Measurements from ENCODE around the gene FN3K.

The FN3K gene

GRCh38 chr17:82775001-82775823, 39.8 kb downstream of the FN3K start (continued):
- TF ChIP-seq, protein P1, sequence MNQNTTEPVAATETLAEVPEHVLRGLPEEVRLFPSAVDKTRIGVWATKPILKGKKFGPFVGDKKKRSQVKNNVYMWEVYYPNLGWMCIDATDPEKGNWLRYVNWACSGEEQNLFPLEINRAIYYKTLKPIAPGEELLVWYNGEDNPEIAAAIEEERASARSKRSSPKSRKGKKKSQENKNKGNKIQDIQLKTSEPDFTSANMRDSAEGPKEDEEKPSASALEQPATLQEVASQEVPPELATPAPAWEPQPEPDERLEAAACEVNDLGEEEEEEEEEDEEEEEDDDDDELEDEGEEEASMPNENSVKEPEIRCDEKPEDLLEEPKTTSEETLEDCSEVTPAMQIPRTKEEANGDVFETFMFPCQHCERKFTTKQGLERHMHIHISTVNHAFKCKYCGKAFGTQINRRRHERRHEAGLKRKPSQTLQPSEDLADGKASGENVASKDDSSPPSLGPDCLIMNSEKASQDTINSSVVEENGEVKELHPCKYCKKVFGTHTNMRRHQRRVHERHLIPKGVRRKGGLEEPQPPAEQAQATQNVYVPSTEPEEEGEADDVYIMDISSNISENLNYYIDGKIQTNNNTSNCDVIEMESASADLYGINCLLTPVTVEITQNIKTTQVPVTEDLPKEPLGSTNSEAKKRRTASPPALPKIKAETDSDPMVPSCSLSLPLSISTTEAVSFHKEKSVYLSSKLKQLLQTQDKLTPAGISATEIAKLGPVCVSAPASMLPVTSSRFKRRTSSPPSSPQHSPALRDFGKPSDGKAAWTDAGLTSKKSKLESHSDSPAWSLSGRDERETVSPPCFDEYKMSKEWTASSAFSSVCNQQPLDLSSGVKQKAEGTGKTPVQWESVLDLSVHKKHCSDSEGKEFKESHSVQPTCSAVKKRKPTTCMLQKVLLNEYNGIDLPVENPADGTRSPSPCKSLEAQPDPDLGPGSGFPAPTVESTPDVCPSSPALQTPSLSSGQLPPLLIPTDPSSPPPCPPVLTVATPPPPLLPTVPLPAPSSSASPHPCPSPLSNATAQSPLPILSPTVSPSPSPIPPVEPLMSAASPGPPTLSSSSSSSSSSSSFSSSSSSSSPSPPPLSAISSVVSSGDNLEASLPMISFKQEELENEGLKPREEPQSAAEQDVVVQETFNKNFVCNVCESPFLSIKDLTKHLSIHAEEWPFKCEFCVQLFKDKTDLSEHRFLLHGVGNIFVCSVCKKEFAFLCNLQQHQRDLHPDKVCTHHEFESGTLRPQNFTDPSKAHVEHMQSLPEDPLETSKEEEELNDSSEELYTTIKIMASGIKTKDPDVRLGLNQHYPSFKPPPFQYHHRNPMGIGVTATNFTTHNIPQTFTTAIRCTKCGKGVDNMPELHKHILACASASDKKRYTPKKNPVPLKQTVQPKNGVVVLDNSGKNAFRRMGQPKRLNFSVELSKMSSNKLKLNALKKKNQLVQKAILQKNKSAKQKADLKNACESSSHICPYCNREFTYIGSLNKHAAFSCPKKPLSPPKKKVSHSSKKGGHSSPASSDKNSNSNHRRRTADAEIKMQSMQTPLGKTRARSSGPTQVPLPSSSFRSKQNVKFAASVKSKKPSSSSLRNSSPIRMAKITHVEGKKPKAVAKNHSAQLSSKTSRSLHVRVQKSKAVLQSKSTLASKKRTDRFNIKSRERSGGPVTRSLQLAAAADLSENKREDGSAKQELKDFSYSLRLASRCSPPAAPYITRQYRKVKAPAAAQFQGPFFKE (tag by site-specific recombination; IDR thresholded peaks at IDR 0.05; ENCODE audit: borderline replicate concordance): no peak
- TF ChIP-seq ZFP69B (tag by site-specific recombination; IDR thresholded peaks at IDR 0.05) (no peak), ZBTB21 (tag by site-specific recombination; IDR thresholded peaks at IDR 0.05) (no peak), ZNF571 (tag by site-specific recombination; IDR thresholded peaks at IDR 0.05) (no peak), ZNF423 (tag by site-specific recombination; IDR thresholded peaks at IDR 0.05) (no peak), ZNF654 (tag by site-specific recombination; IDR thresholded peaks at IDR 0.05; ENCODE audit: low read depth) (peak; percentile 52), IKZF3 (tag by site-specific recombination; IDR thresholded peaks at IDR 0.05) (peak; percentile 79; the same call in 1 of the 2 replicates), ZNF19 (tag by site-specific recombination; IDR thresholded peaks at IDR 0.05; ENCODE audit: low read depth) (no peak), ZNF707 (tag by site-specific recombination; IDR thresholded peaks at IDR 0.05) (no peak), CTCF (tag by site-specific recombination; IDR thresholded peaks at IDR 0.05) (peak; percentile 69), ZNF600 (tag by site-specific recombination; IDR thresholded peaks at IDR 0.05) (0 out of 2 replicates have a peak, but pooled peaks have one; percentile 17), ZNF548 (tag by site-specific recombination; IDR thresholded peaks at IDR 0.05) (no peak)
- TF ChIP-seq, protein P2, sequence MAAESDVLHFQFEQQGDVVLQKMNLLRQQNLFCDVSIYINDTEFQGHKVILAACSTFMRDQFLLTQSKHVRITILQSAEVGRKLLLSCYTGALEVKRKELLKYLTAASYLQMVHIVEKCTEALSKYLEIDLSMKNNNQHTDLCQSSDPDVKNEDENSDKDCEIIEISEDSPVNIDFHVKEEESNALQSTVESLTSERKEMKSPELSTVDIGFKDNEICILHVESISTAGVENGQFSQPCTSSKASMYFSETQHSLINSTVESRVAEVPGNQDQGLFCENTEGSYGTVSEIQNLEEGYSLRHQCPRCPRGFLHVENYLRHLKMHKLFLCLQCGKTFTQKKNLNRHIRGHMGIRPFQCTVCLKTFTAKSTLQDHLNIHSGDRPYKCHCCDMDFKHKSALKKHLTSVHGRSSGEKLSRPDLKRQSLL (tag by site-specific recombination; IDR thresholded peaks at IDR 0.05): no peak

GRCh38 chr17:82776454-82776853, 41.0 kb downstream of the FN3K start:
- ChIA-PET CTCF (interaction anchor here (0.6 to 2.6 kb wide), 4 partner anchors 10 to 354 kb away, joined by 3 to 19 read pairs (median 6); no protein-coding TSS in a partner anchor), POLR2A (no interaction called here)
- no peaks in the 10 kb centered on the region for H3K4me1 ChIP-seq (ENCODE audit: control insufficient read depth, insufficient read depth, low read length)
- H3K36me3 ChIP-seq (ENCODE audit: control insufficient read depth in 2 of 2, insufficient read depth in 1 of 2, low read length in 2 of 2): peaks cover 8 to 36% of the 10 kb centered on the region in 2 experiments; a peak in 2 of 3 replicates
- no peak overlapping the region for H3K27ac ChIP-seq (ENCODE audit: extremely low read depth, low read depth, low read length)
- H3K9me3 ChIP-seq (ENCODE audit: control insufficient read depth, insufficient read depth, low read depth, low read length): no peaks in the 10 kb centered on the region
- H3K4me3 ChIP-seq (ENCODE audit: low read depth, low read length): no peak overlapping the region
- no peak for TF ChIP-seq KLF1 (tag by site-specific recombination; IDR thresholded peaks at IDR 0.05)
- TF ChIP-seq ZNF544 (tag by site-specific recombination; IDR thresholded peaks at IDR 0.05): no peak
- no peak for TF ChIP-seq SCRT1 (tag by site-specific recombination; IDR thresholded peaks at IDR 0.05; ENCODE audit: borderline replicate concordance)
- TF ChIP-seq ZNF157 (tag by site-specific recombination; IDR thresholded peaks at IDR 0.05): no peak
- TF ChIP-seq, protein P3, sequence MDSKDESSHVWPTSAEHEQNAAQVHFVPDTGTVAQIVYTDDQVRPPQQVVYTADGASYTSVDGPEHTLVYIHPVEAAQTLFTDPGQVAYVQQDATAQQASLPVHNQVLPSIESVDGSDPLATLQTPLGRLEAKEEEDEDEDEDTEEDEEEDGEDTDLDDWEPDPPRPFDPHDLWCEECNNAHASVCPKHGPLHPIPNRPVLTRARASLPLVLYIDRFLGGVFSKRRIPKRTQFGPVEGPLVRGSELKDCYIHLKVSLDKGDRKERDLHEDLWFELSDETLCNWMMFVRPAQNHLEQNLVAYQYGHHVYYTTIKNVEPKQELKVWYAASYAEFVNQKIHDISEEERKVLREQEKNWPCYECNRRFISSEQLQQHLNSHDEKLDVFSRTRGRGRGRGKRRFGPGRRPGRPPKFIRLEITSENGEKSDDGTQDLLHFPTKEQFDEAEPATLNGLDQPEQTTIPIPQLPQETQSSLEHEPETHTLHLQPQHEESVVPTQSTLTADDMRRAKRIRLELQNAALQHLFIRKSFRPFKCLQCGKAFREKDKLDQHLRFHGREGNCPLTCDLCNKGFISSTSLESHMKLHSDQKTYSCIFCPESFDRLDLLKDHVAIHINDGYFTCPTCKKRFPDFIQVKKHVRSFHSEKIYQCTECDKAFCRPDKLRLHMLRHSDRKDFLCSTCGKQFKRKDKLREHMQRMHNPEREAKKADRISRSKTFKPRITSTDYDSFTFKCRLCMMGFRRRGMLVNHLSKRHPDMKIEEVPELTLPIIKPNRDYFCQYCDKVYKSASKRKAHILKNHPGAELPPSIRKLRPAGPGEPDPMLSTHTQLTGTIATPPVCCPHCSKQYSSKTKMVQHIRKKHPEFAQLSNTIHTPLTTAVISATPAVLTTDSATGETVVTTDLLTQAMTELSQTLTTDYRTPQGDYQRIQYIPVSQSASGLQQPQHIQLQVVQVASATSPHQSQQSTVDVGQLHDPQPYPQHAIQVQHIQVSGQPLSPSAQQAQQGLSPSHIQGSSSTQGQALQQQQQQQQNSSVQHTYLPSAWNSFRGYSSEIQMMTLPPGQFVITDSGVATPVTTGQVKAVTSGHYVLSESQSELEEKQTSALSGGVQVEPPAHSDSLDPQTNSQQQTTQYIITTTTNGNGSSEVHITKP (tag by site-specific recombination; IDR thresholded peaks at IDR 0.05): no peak
- no peak for TF ChIP-seq ZNF645 (tag by site-specific recombination; IDR thresholded peaks at IDR 0.05)
- no peak for TF ChIP-seq HIC1 (tag by site-specific recombination; IDR thresholded peaks at IDR 0.05)

Data from HEK293 (cell line).